IPS-NIHi7 (cell line): Measurements from ENCODE around the gene COL27A1.
"Not testable (repeated sequence)": the region's sequence is repeated elsewhere in the genome, so short reads cannot be mapped to it uniquely, and the experiment has no call there.

Source experiments
- DNase-seq: peaks from one replicate; pipeline ENCODE4 v3.0.0; 2012; ENCODE audit warnings: mixed read lengths; ENCODE audit errors: extremely low spot score

The COL27A1 gene

DNA sequence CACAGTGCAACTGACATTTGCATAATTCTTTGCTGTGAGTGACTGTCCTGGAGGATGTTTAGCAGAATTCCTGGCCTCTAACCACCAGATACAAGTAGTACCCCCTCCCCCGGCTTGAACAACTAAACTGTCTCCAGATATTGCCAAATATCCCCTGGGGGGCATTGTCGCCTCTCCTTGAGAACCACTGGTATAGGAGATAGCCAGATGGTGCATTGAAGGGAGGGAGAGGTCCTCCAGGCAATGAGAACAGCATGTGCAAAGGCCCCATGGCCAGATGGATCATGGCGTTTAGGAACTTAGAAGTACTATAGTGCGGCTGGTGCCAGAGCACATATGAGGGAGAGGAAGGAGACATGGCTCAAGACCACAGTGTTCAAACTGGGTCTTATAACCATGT, 148.6 kb downstream of the COL27A1 start:
- DNase-seq, result no peak

DNA sequence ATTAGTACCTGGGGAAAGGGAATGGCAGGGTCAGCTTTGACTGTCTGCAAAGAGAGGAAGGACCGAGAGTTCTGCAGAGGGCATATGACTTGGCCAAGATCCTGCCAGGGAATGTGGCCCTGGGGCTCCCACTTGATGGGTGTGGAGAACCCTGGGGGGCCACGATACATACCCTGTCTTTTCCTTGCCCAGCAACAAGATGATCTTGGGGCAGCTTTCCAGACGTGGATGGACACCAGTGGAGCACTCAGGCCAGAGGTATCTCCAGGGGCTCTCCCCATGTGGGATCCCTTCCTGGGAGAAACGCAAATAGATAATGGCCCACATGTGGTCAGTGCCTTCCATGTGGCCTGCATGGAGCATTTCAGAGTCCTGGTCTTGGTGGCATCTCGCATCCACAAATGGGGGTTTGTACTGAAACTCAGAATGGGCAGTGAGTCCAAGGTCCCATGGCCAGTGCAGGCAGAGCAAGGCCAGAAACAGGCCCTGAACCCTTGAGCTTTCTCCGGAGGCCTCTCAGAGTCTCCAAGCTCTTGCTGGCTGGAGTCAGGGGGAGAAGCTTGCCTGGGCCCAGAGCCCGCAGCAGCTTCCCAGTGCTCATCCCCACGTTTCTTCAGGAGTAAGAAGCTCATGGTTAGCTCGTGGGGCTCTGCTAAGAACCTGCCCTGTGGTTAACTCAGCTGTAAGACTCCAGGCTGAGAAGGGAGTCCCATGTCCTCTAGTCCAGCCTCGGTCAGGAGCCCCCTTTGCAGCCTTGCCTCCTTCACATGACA, 149.3 kb downstream of the COL27A1 start:
- no peak for DNase-seq

DNA sequence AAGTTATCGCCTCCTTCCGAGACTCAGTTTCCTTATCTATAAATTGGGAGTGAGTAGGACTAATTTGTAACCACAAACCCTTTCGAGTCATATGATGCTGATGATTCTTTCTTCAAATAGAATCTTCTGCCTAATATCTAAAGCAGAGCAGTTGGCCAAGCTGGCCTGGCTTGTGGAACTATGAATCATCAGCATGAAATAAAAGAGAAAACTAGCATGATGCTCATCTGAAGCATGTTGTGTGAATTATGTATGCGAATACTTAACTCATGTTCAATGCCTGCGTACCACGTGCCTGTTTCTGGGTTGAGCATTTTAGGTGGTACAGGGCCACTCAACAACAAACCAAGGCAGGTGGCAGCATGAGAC, 152.5 kb downstream of the COL27A1 start:
- DNase-seq, result no peak

DNA sequence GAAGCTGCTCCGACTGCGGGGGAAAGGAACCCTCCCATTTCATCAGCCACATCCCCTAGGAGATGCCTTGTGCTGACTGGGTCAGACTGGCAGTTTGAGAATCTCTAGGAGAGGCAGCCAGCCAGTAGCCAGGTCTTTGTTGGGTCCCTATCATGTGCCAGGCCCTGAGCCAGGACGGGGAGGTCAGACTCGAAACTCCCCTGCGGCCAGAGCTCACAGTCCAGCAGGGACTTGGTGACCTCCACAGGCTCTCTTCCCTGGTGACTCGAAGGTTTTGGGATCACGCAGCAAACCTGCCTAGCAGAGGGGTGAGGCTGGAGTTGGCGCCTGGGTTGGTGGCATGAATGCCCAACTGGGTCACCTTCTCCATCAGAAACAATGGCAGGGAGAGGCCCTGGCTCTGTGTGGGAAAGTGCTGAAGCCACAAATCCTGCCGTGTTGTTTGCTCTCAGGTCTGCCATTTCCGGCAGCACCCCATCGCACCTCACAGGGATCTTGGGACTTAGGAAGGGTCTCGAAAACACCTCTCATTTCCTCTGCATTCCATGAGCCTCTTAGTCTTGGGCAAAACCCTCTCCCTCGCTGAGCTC, 153.1 kb downstream of the COL27A1 start:
- no peak for DNase-seq

DNA sequence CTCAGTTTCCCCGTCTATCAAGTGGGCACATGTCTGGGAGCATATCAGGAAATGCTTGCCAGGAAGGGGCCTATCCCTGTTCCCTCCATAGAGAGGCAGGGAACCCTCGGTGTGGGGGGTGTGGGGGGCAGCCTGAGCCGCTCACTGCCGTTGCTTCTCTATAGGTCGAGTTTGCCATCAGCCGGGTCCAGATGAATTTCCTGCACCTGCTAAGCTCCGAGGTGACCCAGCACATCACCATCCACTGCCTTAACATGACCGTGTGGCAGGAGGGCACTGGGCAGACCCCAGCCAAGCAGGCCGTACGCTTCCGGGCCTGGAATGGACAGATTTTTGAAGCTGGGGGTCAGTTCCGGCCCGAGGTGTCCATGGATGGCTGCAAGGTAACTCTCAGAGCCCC, 153.8 kb downstream of the COL27A1 start:
- DNase-seq, result no peak

DNA sequence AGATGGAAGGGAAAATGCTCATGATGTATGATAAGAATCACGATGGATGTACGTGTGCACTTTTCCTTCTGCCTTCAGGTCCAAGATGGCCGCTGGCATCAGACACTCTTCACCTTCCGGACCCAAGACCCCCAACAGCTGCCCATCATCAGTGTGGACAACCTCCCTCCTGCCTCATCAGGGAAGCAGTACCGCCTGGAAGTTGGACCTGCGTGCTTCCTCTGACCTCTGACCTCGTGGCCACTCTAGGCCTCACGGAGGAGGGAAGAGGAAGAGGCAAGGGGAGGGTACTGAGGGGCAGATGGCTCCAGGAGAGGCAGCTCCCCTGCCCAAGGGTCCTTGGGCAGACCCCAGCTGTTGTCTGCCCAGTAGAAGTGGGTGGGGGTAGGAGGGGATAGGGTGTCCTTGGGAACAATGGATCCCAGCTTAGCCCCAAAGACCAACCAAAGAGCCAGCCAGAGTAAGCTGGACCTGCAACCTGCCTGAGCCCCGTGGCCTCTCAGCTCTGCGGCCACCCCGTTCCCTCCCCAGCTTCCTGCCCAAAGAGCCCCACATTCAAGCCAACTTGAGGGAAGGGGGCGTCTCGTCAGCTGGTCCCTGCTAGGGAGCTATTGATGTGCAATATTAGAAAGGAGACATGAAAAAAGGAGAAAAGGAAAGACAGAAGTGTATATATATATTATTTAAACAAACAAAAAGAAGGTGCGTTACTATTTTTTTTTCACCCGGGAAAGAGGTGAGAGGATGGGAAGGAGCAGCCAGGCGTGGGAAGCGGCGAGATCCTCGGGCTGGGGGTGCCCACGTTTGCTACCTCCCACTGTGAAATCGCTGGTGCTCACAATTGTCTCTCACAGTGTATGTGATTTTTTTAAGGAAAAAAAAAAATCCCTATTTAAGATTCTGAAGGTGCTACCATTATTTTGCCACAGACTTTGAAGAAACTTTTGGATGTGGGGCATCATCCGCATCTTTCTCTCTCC, 155.4 kb downstream of the COL27A1 start:
- no peak for DNase-seq

DNA sequence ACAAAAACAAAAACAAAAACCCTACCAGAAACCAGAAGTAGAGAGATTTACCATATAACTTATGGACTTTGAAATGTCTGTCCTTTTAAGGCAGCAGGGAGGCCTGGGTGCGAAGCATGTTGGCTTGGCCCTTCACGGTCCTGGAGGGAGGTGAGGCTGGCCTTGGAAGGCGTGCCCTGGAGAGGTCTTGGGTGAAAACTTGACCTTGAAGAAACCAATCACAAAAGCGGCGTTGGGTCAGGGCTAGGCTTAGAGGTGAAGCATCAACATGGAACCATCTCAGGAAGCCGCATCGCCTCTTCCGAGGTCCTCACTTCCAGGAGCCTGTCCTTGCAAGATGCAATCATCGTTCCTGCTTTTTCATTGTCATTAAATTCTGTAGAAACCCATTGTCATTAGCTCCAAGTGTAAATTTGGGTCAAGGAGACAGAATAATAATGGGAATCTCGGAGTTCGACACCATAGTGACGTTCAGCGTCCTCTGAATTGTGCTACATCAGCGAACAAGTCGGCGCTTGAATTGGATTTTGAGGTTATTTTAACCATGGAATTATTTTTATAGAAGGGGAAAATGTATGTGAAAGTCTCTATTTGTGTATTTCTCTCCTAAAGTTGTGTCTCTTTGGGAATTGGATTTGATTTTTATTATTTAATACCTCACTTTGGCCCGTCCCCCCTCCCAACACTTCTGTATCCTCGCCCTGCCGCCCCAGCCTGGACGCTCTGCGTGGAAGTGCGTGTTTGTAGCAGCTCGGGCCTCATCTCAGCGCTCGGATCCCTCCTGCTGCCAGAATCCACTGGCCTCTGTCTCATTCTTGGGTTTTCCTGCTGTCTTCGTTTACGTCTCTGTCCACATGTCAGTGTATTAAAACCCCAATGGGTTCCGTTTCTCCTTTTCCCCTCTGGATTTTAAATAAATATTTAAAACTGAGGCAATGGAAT, 156.5 kb downstream of the COL27A1 start:
- DNase-seq, result no peak

DNA sequence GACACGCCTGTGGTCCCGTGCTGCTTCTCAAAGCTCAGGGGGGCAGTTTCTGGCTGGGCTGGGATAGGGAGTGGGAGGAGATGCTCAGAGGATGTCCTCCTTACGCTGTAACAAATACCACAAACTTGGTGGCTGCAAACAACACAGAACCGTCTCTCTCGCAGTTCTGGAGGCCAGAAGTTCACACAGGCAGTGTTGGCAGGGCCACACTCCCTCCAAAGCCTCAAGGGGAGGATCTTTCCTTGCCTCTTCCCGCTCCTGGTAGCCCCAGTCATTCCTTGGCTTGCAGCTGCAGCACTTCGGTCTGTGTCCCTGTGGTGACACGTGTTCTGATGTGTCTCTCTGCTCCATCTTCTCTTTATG, 157.2 kb downstream of the COL27A1 start:
- no peak for DNase-seq

DNA sequence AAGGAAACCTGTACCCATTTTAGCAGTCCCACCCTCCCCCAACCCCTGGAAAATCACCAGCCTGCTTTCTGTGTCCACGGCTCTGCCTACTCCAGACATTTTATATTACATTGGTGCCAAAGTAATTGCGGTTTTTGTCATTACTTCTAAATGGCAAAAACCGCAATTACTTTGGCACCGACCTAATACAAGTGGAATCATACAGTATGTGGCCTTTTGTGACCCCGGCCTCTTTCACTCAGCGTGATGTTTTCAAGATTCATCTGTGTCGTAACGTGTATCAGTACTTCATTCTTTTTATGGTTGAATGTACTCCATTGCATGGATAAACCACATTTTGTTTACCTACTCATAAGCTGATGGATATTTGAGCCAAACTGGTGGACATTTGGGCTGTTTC, 157.8 kb downstream of the COL27A1 start:
- DNase-seq, result no peak

DNA sequence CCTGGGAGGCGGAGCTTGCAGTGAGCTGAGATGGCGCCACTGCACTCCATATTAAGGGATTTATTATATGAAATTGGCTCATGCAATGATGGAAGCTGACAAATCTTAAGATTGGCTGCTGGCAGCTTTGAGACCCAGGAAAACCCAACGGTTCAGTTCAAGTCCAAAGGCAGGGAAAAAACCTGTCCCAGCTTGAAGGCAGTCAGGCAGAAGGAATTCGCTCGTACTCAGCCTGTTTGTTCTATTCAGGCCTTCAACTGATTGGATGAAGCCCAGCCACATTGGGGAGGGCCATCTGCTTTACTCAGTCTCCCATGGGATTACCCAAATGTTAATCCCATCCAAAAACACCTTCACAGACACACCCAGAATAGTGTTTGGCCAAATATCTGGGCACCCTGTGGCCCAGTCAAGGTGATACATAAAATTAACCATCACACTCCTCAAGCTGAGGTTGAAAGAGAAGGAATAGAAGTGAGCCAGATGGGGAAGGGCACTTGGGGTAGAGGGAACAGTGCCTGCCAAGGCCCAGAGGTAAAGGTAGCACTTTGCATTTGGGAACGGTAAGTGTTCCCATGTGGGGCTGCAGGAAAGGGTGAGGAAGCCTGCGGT, 159.0 kb downstream of the COL27A1 start:
- DNase-seq, result no peak

DNA sequence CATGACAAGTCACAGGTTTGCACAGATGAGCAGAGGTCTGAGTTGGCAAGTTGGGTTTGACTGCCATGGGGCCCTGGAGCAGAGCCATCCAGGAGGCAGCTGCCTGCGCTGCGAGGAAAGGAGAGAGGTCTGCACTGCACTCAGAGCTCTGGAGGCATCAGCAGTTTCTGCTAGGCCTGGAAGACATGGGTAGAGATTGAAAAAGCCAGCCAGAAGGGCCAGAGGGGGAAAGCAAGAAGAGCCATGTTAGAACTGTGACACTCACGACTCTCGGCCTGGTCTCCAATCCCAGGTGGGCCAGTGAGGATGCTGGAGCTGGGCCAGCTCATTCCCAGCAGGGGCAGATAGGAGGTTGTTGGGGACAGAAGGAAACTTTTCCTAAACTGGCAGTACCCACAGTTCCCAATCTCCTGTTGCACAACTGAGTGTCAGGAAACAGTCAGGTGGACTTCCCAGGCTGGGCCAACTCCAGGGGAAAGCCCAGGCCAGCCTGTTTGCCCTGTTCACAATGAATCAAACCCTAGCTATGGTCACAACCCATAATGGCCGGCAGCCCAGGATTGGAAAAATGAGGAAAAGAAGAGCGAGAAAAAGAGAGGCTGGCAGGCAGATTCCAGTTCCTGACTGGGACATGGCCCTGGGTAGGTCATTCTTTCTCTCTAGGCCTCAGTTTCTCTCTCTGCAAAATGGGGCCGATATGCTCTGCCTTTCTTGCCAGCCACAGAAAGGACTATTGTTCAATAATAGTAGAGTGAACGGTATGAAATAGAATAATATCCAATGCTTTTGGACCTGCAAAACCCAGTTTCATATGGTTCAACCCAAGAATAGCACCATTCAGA, 159.8 kb downstream of the COL27A1 start:
- DNase-seq, result no peak

DNA sequence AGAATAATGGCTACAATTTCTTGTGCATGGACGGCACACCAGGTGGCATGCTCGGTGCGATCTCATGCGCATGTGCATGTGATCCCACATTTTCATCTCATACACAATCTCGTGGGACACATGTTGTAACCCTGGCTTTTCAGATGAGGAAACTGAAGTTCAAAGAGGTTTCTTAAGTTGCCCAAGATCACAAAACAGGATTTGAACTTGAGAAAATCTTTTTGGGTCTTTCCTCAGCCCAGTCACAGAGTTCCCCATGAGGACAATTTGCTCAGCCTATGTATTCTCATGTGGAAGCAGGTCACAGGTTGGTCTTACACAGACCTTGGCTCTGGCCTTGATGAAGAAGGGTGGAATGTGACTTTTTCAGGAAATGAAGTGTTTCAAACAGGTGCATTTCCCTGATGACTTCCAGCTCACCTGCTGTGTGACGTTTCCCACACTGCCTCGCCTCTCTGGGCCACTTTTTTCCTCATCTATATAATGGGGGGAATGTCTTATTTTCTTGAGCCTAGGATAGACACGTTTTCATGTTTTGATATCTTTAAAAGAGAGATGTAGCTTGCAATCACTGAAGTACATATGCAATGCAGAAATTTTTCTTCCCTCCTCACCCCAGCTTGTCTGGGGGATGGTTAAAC, 160.5 kb downstream of the COL27A1 start:
- no peak for DNase-seq

DNA sequence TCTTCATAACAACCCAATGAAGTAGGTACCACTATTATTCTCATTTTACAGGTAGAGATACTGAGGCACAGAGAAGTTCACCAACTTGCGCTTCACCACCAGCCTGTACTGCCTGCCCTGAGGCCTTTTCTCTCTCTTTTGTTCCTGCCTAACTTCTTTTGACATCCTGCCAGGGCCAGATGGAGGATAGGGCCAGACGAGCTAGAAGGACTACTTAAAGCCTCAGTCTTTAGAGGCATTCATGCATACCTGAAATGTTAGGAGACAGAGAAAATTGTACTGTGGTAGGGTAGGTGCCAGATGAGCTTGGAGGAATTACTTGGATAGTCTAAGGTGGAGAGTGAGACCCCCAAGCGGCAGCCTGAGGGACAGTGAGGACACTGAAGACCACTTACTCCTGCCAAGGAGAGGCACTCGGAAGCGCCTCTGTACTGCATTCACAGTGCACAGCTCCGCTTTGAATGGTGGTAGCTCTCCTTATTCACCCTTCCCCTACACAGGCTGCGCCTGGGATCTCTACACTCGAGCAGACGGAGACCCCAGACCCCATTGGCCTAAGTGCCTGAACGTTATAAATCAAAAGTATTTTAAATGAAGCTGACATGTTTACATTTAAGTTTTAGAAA, 161.4 kb downstream of the COL27A1 start:
- no peak for DNase-seq

DNA sequence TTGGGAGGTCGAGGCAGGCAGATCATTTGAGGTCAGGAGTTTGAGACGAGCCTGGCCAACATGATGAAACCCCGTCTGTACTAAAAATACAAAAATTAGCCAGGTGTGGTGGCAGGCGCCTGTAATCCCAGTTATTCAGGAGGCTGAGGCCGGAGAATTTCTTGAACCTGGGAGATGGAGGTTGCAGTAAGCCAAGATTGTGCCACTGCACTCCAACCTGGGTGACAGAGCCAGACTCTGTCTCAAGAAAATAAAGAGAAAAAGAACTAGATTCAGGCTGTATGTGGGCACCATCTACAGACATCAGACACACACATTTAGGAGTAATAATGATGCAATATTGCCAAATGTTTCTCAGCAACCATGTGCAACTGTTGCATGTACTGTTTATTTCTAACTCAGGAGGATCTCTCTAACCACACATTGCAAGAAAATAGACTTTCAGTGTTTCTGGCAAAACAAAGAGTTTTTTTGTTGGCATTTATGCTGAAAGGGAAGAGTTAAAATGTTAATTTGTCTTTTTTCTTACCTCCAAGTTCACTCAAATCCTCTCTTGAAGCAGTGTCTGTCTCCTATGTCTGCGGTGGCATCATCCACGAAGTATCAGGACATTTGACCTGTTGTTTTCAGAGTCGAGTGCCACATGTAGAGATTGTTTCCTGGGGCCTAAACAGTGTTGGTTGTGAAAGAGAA, 162.5 kb downstream of the COL27A1 start:
- DNase-seq, result no peak

DNA sequence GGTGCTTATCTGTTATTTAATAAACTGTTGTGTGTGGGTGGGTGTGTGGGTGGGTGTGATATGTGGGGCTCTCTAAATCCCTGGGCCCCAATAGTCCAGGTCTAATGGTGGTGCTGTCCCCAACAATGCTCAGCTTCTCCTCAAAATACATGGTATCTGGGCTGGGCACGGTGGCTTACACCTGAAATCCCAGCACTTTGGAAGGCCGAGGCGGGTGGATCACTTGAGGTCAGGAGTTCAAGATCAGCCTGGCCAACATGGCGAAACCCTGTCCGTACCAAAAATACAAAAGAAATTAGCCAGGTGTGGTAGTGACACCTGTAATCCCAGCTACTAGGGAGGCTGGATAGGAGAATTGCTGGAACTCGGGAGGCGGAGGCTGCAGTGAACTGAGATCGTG, 163.1 kb downstream of the COL27A1 start:
- DNase-seq, result no peak

DNA sequence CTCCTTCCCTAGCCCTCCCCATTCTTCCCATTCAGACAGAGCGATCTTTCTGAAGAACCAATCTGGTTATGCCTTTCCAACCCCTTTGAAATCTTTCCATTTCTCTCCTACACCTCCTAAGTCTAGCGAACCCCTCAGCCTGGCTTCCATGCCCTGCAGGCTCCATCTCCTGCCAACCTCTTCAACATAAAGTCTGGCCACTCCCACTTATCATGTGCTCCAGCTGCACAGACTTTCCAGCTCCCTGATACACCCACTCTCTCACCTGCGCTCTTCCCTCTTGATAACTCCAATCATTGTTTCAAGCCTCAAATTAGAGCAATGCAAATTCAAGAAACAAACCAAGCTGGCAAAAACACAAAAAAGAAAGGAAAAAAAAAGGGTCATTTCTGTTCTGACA, 163.8 kb downstream of the COL27A1 start:
- DNase-seq, result no peak

DNA sequence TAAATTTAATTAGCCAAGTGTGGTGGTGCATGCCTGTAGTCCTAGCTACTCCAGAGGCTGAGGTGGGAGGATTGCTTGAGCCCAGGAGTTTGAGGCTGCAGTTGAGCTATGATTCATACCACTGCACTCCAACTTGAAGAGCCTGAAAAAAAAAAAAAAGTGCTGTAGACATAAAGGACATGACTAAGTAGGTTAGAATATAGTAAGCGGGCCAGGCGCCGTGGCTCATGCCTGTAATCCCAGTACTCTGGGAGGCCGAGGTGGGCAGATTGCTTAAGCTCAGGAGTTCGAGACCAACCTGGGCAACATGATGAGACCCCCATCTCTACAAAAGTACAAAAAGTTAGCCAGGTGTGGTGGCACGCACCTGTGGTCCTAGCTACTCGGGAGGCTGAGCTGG, 165.4 kb downstream of the COL27A1 start:
- DNase-seq, result not testable (repeated sequence)

DNA sequence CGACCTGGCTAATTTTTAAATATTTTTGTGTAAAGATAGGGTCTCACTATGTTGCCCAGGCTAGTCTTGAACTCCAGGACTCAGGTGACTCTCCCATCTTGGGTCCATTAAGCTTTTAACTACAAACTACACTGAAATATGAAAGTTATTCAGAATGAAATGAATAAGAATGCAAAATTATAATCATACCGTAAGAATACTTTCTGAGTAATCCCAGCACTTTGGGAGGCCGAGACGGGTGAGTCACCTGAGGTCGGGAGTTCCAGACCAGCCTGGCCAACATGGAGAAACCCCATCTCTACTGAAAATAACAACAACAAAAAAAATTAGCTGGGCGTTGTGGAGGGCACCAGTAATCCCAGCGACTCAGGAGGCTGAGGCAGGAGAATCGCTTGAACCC, 166.4 kb downstream of the COL27A1 start:
- DNase-seq, result no peak
